Prostate gland (tissue), 2 donors: ENCODE data around the gene LSM12.

Source experiments
- CTCF ChIP-seq, 4 experiments: fragments of 200-600 bp in 2 of 4; fragments of 450-650 bp in 2 of 4; sonication (generic) in 2 of 4; IDR thresholded peaks; 1 replicate in 3 of 4; 2 replicates in 1 of 4; pipeline ENCODE4 v1.5.1; 2016 to 2019; ENCODE audit warnings: antibody characterized with exemption in 4 of 4, mild to moderate bottlenecking in 2 of 4, moderate library complexity in 2 of 4
- POLR2A ChIP-seq: fragments of 450-650 bp; IDR thresholded peaks from one replicate; pipeline ENCODE4 v1.6.1; 2016; ENCODE audit warnings: antibody characterized with exemption, mild to moderate bottlenecking

GRCh38 chr17:44061446-44061845 lies 5.0 kb downstream of the LSM12 start:
- TF ChIP-seq POLR2A (no peak), CTCF (IDR thresholded peaks at IDR 0.05) (no peak)
